HG03439 (cell line): Measurements from ENCODE around the gene IARS2.
"Not testable (repeated sequence)": the region's sequence is repeated elsewhere in the genome, so short reads cannot be mapped to it uniquely, and the experiment has no call there.

Source experiments
- ATAC-seq: cut with Tn5 transposase; IDR thresholded peaks from one replicate; pipeline ENCODE4 v1.9.1; 2021; ENCODE audit warnings: mild to moderate bottlenecking, moderate library complexity; ENCODE audit not compliant: unreplicated experiment

The IARS2 gene

GRCh38 chr1:220112600-220112999 is 18.7 kb downstream of the IARS2 start:
- ATAC-seq, result not testable (repeated sequence)

- peak; percentile 61 for ATAC-seq
These were observed 19.3 kb downstream of the IARS2 start for GRCh38 chr1:220113136-220113695.

- no peak for ATAC-seq
These were observed 25.1 kb downstream of the IARS2 start for GRCh38 chr1:220119043-220119512.

GRCh38 chr1:220121791-220122530 is 28.0 kb downstream of the IARS2 start:
- ATAC-seq, result no peak

GRCh38 chr1:220123066-220123465 is 29.1 kb downstream of the IARS2 start:
- no peak for ATAC-seq

- ATAC-seq, result no peak
These were observed 30.0 kb downstream of the IARS2 start for GRCh38 chr1:220123889-220124288.

- no peak for ATAC-seq
These were observed 30.6 kb downstream of the IARS2 start for GRCh38 chr1:220124542-220124941.

- no peak for ATAC-seq
These were observed 33.1 kb downstream of the IARS2 start for GRCh38 chr1:220127076-220127475.

- ATAC-seq, result no peak
These were observed 35.7 kb downstream of the IARS2 start for GRCh38 chr1:220129479-220130210.

- ATAC-seq, result no peak
These were observed 41.8 kb downstream of the IARS2 start for GRCh38 chr1:220135755-220136154.

GRCh38 chr1:220137019-220137786 is 43.3 kb downstream of the IARS2 start:
- no peak for ATAC-seq

- ATAC-seq, result no peak
These were observed 46.0 kb downstream of the IARS2 start for GRCh38 chr1:220139966-220140365.

- ATAC-seq, result no peak
These were observed 50.1 kb downstream of the IARS2 start for GRCh38 chr1:220144051-220144450.

GRCh38 chr1:220149742-220150141 is 55.8 kb downstream of the IARS2 start:
- ATAC-seq, result no peak

GRCh38 chr1:220151454-220151853 is 57.5 kb downstream of the IARS2 start:
- ATAC-seq, result no peak

- ATAC-seq, result no peak
These were observed 59.2 kb downstream of the IARS2 start for GRCh38 chr1:220153147-220153546.

- ATAC-seq, result no peak
These were observed 62.8 kb downstream of the IARS2 start for GRCh38 chr1:220156620-220157146.

GRCh38 chr1:220157738-220158137 is 63.8 kb downstream of the IARS2 start:
- no peak for ATAC-seq

- not testable (repeated sequence) for ATAC-seq
These were observed 64.6 kb downstream of the IARS2 start for GRCh38 chr1:220158530-220158929.

GRCh38 chr1:220159041-220159440 is 65.1 kb downstream of the IARS2 start:
- ATAC-seq, result no peak

- ATAC-seq, result no peak
These were observed 66.1 kb downstream of the IARS2 start for GRCh38 chr1:220160027-220160426.
